B cell (primary cell): ENCODE results near the gene IGF1R.

Source experiments
- CTCF ChIP-seq: fragments of 200-600 bp; IDR thresholded peaks from one replicate; pipeline ENCODE4 v1.8.0; 2022; ENCODE audit warnings: antibody characterized with exemption, mild to moderate bottlenecking
- EZH2 ChIP-seq: IDR thresholded peaks from 2 replicates; pipeline ENCODE4 v1.6.1; 2012; ENCODE audit warnings: borderline replicate concordance, low read depth, mild to moderate bottlenecking, moderate library complexity, low read length; ENCODE audit not compliant: insufficient read depth, poor library complexity, severe bottlenecking

- TF ChIP-seq CTCF (no peak), EZH2 (no peak)
These were observed 110.9 kb downstream of the IGF1R start for GRCh38 chr15:98759277-98759676.
